Endothelial cell of umbilical vein (primary cell): ENCODE measurements around the gene DGCR6L. TPM values are rescaled to one million over a fixed set of nuclear protein-coding genes. Genes with fewer than 3 reads are reported as not detected.

Source experiments
- BruUV-seq: library from RNA; stranded (reverse); fragments of 400-500 nt; replicated peaks from 2 replicates; lab custom pipeline; 2021; lab: Mats Ljungman, UMichigan
- CTCF ChIA-PET: fragments of 300-600, 350-600 bp; sonication (Branson Sonifier 250); formaldehyde crosslinking; loops from one replicate; lab custom pipeline; 2021; ENCODE audit warnings: antibody characterized with exemption, inconsistent platforms; lab: Charles Lee
- POLR2A ChIA-PET: fragments of 300-600, 350-600 bp; sonication (Branson Sonifier 250); formaldehyde crosslinking; loops from one replicate; lab custom pipeline; 2021; ENCODE audit warnings: antibody characterized with exemption, inconsistent platforms; lab: Charles Lee
- DNase-seq: peaks from one replicate; pipeline ENCODE4 v3.0.0-alpha.2; 2011; ENCODE audit warnings: low read depth, low spot score
- FAIRE-seq: peaks from 2 replicates; lab custom pipeline; 2011; peaks lifted over from hg19 to GRCh38; lab: Jason Lieb, UNC
- H2AFZ ChIP-seq: 2 replicates; pipeline ENCODE4 v1.6.0; 2012; ENCODE audit warnings: low read depth, low read length, control low read depth, inconsistent platforms
- H3K27ac ChIP-seq: 2 replicates; pipeline ENCODE4 v1.5.1; 2011; ENCODE audit warnings: low read depth, mild to moderate bottlenecking, control low read depth, low read length, moderate library complexity; ENCODE audit not compliant: insufficient read depth
- H3K27me3 ChIP-seq, 2 experiments: 2 replicates each; pipeline versions ENCODE4 v1.6.0 to v1.6.1; 2011; ENCODE audit warnings: low read length in 2 of 2, mixed read lengths in 1 of 2; ENCODE audit not compliant: control insufficient read depth in 2 of 2, insufficient read depth in 2 of 2
- H3K36me3 ChIP-seq, 2 experiments: 2 replicates in 1 of 2; 3 replicates in 1 of 2; pipeline ENCODE4 v1.5.1; 2011; ENCODE audit warnings: low read length in 2 of 2, mild to moderate bottlenecking in 1 of 2, moderate library complexity in 1 of 2; ENCODE audit not compliant: control insufficient read depth in 2 of 2, insufficient read depth in 2 of 2; ENCODE audit errors: extremely low read depth in 1 of 2
- H3K4me1 ChIP-seq: 3 replicates; pipeline ENCODE4 v1.5.1; 2011; ENCODE audit warnings: mild to moderate bottlenecking, low read length; ENCODE audit not compliant: control insufficient read depth, insufficient read depth; ENCODE audit errors: extremely low read depth
- H3K4me2 ChIP-seq: 2 replicates; pipeline ENCODE4 v1.6.1; 2011; ENCODE audit warnings: low read length, control low read depth, mixed read lengths; ENCODE audit not compliant: insufficient read depth
- H3K4me3 ChIP-seq, 3 experiments: fragments of 200-600 bp in 1 of 3; sonication (generic), shearing (Covaris generic) in 1 of 3; replicated peaks in 1 of 3; 2 replicates each; pipeline ENCODE4 v1.5.1; 2011 to 2016; ENCODE audit warnings: control low read depth in 3 of 3, low read length in 3 of 3, mild to moderate bottlenecking in 2 of 3, inconsistent platforms in 1 of 3, low read depth in 1 of 3, moderate library complexity in 1 of 3; ENCODE audit not compliant: insufficient read depth in 1 of 3
- H3K79me2 ChIP-seq: 2 replicates; pipeline ENCODE4 v1.6.0; 2012; ENCODE audit warnings: low read length, inconsistent platforms; ENCODE audit not compliant: control insufficient read depth, insufficient read depth
- H3K9ac ChIP-seq: replicated peaks from 2 replicates; pipeline ENCODE3; 2011; ENCODE audit warnings: low read length, control low read depth; ENCODE audit not compliant: insufficient read depth; ENCODE audit errors: extremely low read depth
- H3K9me1 ChIP-seq: replicated peaks from 3 replicates; pipeline ENCODE4 v1.6.0; 2011; ENCODE audit warnings: mild to moderate bottlenecking, low read length; ENCODE audit not compliant: control insufficient read depth, insufficient read depth; ENCODE audit errors: extremely low read depth
- H3K9me3 ChIP-seq: replicated peaks from 2 replicates; pipeline ENCODE4 v1.5.1; 2012; ENCODE audit warnings: low read length, inconsistent platforms; ENCODE audit not compliant: control insufficient read depth, insufficient read depth
- H4K20me1 ChIP-seq: replicated peaks from 2 replicates; pipeline ENCODE3; 2011; ENCODE audit warnings: mild to moderate bottlenecking, low read length; ENCODE audit not compliant: control insufficient read depth, insufficient read depth; ENCODE audit errors: extremely low read depth
- CTCF ChIP-seq, 2 donors: IDR thresholded peaks; 1 replicate in 1 of 2; 2 replicates in 1 of 2; pipeline ENCODE4 v1.5.1; 2011; ENCODE audit warnings: low read length in 2 of 2, mild to moderate bottlenecking in 2 of 2, moderate library complexity in 2 of 2, control low read depth in 1 of 2, inconsistent platforms in 1 of 2, low read depth in 1 of 2; ENCODE audit not compliant: insufficient read depth in 1 of 2; ENCODE audit errors: extremely low read depth in 1 of 2
- EZH2 ChIP-seq: IDR thresholded peaks from 2 replicates; pipeline ENCODE4 v1.6.1; 2012; ENCODE audit warnings: borderline replicate concordance, low read depth, mild to moderate bottlenecking, moderate library complexity, low read length, inconsistent platforms; ENCODE audit not compliant: severe bottlenecking
- FOS ChIP-seq: IDR thresholded peaks from 2 replicates; pipeline ENCODE4 v1.6.1; 2011; ENCODE audit warnings: mild to moderate bottlenecking, low read length, moderate library complexity, borderline replicate concordance; ENCODE audit not compliant: insufficient read depth
- GATA2 ChIP-seq: IDR thresholded peaks from 2 replicates; pipeline ENCODE4 v1.7.0; 2011; ENCODE audit warnings: low read depth, mild to moderate bottlenecking, moderate library complexity, mixed read lengths, low read length; ENCODE audit not compliant: insufficient read length, insufficient read depth
- JUN ChIP-seq: IDR thresholded peaks from 2 replicates; pipeline ENCODE4 v1.6.1; 2011; ENCODE audit warnings: borderline replicate concordance, low read depth; ENCODE audit not compliant: insufficient read length, insufficient read depth
- MYC ChIP-seq: IDR thresholded peaks from one replicate; pipeline ENCODE4 v1.6.1; 2011; ENCODE audit warnings: mild to moderate bottlenecking, low read depth, low read length
- POLR2A ChIP-seq: IDR thresholded peaks from 2 replicates; pipeline ENCODE4 v1.6.1; 2012; ENCODE audit warnings: low read depth, mild to moderate bottlenecking, control low read depth, low read length
- POLR2AphosphoS5 ChIP-seq: IDR thresholded peaks from 2 replicates; pipeline ENCODE4 v1.6.1; 2012; ENCODE audit warnings: low read depth, mild to moderate bottlenecking, control low read depth, low read length, moderate library complexity; ENCODE audit not compliant: insufficient read depth
- dilution Hi-C: fragments of 300-500 bp; cut with MboI; formaldehyde crosslinking; loops from one replicate; pipeline ENCODE4 v1.15.0; 2019; ENCODE audit warnings: low sequenced_read_pairs; ENCODE audit not compliant: extremely low pct_ligation_motif_present
- intact Hi-C: fragments of 100-400 bp; cut with micrococcal nuclease; formaldehyde crosslinking; loops from one replicate; pipeline ENCODE4 v1.10.0; 2022
- polyA plus RNA-seq, 4 experiments: library from polyadenylated mRNA; depleted of rRNA in 3 of 4; stranded (reverse) in 3 of 4; unstranded in 1 of 4; fragments of >200 nt; gene quantifications; 2 replicates each; pipeline versions ENCODE4 v1.2.1 to v1.2.3, GENCODE V29; 2011 to 2012; ENCODE audit warnings: missing spikeins in 1 of 4
- total RNA-seq: library from RNA; stranded (reverse); gene quantifications from 2 replicates; pipeline ENCODE4 v1.2.3, GENCODE V29; 2021

DGCR6L gene
- total and polyA plus RNA-seq, 2 donors (not counting 3 experiments of a cell fraction or from before 2014, with no cell fraction given): 38.0 to 67.5 TPM

GRCh38 chr22:20295262-20296064 lies 24.4 kb downstream of the DGCR6L start:
- no peak overlapping the region for H3K4me3 ChIP-seq
- ChIA-PET CTCF (interaction anchor here (1.1 kb wide), 1 partner anchor 342 kb away, joined by 3 read pairs; no protein-coding TSS in a partner anchor), POLR2A (interaction anchor here (0.7 kb wide), 1 partner anchor 168 kb away, joined by 4 read pairs; no protein-coding TSS in a partner anchor)
- H3K4me1 ChIP-seq: peaks cover 8% of the 10 kb centered on the region
- intact Hi-C loops (no loop called here), dilution Hi-C loops (no loop called here)
- DNase-seq (no peak), FAIRE-seq (no peak)
- no peak overlapping the region for H3K9ac ChIP-seq
- H3K27ac ChIP-seq: no peak overlapping the region
- no peaks in the 10 kb centered on the region for H4K20me1 ChIP-seq
- no peaks in the 10 kb centered on the region for H3K79me2 ChIP-seq
- H3K9me3 ChIP-seq: no peaks in the 10 kb centered on the region
- H3K4me2 ChIP-seq: no peak overlapping the region
- H3K27me3 ChIP-seq: peaks cover 0 to 5% of the 10 kb centered on the region in 2 experiments
- no peaks in the 10 kb centered on the region for H3K9me1 ChIP-seq
- no TSS peak for BruUV-seq
- no peaks in the 10 kb centered on the region for H3K36me3 ChIP-seq
- TF ChIP-seq GATA2 (no peak), POLR2AphosphoS5 (no peak), POLR2A (no peak), EZH2 (no peak), FOS (no peak), MYC (no peak), CTCF (IDR thresholded peaks at IDR 0.05; ENCODE audit: extremely low read depth in 1 of 2, insufficient read depth in 1 of 2, low read depth in 1 of 2, low read length in 2 of 2) (no peak), JUN (no peak)
- H2AFZ ChIP-seq: no peak overlapping the region
